ENCODE data around the gene GLYR1.

The GLYR1 gene

GRCh38 chr16:4814046-4814445 lies 33.0 kb downstream of the GLYR1 start:
- no peaks in the 10 kb centered on the region for H3K27me3 ChIP-seq (replicated peaks; ENCODE audit: insufficient read depth, low read length)
- no peak for DNase-seq
- no peak overlapping the region for H3K9ac ChIP-seq (ENCODE audit: low read length)
- H3K4me2 ChIP-seq (ENCODE audit: low read depth, low read length): no peak overlapping the region
- no peak overlapping the region for H3K4me3 ChIP-seq (ENCODE audit: low read length)
- no peaks in the 10 kb centered on the region for H3K9me2 ChIP-seq (replicated peaks; ENCODE audit: insufficient read depth, low read length)
- no peak overlapping the region for H2AFZ ChIP-seq (ENCODE audit: low read length)
- H3K79me2 ChIP-seq (ENCODE audit: low read length): no peaks in the 10 kb centered on the region
- no peak for TF ChIP-seq EZH2 (optimal IDR thresholded peaks at IDR 0.05; ENCODE audit: low read depth, low read length)
- TF ChIP-seq EZH2phosphoT487 (IDR thresholded peaks at IDR 0.05; ENCODE audit: low read length): no peak
- TF ChIP-seq CTCF (IDR thresholded peaks at IDR 0.05; ENCODE audit: low read length): no peak
- peaks cover 3% of the 10 kb centered on the region; the same call in 1 of the 2 replicates for H3F3A ChIP-seq (ENCODE audit: insufficient read depth, low read length)
- H3K36me3 ChIP-seq (replicated peaks; ENCODE audit: insufficient read depth, low read length): no peaks in the 10 kb centered on the region
- H3K27ac ChIP-seq (ENCODE audit: low read length): no peak overlapping the region
- no peaks in the 10 kb centered on the region for H3K9me3 ChIP-seq (replicated peaks; ENCODE audit: insufficient read depth, low read length)
- H4K20me1 ChIP-seq (ENCODE audit: insufficient read depth, low read length): no peaks in the 10 kb centered on the region
- no peaks in the 10 kb centered on the region for H3K4me1 ChIP-seq (ENCODE audit: low read length)

DNA sequence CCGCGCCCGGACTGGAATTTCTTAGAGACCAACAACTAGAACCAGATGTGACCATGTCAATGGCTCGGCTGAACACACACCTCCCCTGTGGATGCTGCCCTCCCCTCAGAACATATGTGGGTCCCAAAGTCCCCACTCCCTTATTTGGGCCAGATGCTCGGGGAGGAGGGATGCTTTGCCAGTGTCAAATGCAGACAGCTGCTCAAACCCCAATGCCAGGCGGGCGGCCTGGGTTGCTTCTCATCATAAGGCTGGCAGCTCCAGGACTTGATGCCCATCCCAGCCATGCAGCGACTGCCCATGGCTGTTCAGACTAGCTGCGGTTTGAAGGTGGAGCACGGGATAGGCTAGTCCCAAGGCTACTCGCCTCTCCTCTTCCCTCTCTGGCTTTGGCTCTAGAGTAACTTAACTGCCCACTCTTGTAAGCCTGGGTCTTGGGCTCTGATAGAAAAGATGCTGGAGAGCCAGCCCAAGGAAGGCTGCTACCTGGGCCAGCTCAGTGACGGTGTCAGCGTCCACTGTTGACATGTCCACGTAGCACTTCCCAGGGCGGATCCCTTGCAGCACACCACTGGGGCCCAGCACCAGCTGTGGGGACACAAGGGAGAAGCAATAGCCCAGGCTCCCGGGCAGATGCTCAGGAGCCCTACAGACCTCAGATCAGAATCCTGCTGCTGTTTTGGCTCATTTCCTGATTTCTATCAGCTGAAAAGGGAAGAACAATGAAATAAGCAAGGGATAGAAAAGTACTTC lies 33.7 kb downstream of the GLYR1 start:
- H3K9ac ChIP-seq (ENCODE audit: low read length): no peak overlapping the region
- no peak overlapping the region for H2AFZ ChIP-seq (ENCODE audit: low read length)
- no peaks in the 10 kb centered on the region for H3K9me3 ChIP-seq (replicated peaks; ENCODE audit: insufficient read depth, low read length)
- H3K79me2 ChIP-seq (ENCODE audit: low read length): no peaks in the 10 kb centered on the region
- no peaks in the 10 kb centered on the region for H3K36me3 ChIP-seq (replicated peaks; ENCODE audit: insufficient read depth, low read length)
- no peaks in the 10 kb centered on the region for H3K27me3 ChIP-seq (replicated peaks; ENCODE audit: insufficient read depth, low read length)
- TF ChIP-seq CTCF (IDR thresholded peaks at IDR 0.05; ENCODE audit: low read length) (no peak), EZH2 (optimal IDR thresholded peaks at IDR 0.05; ENCODE audit: low read depth, low read length) (no peak)
- no peak overlapping the region for H3K27ac ChIP-seq (ENCODE audit: low read length)
- DNase-seq: no peak
- H3F3A ChIP-seq (ENCODE audit: insufficient read depth, low read length): peaks cover 3% of the 10 kb centered on the region; the same call in 1 of the 2 replicates
- no peak overlapping the region for H3K4me2 ChIP-seq (ENCODE audit: low read depth, low read length)
- H3K9me2 ChIP-seq (replicated peaks; ENCODE audit: insufficient read depth, low read length): no peaks in the 10 kb centered on the region
- H4K20me1 ChIP-seq (ENCODE audit: insufficient read depth, low read length): no peaks in the 10 kb centered on the region
- H3K4me1 ChIP-seq (ENCODE audit: low read length): no peaks in the 10 kb centered on the region
- no peak overlapping the region for H3K4me3 ChIP-seq (ENCODE audit: low read length)

- TF ChIP-seq EZH2phosphoT487 (IDR thresholded peaks at IDR 0.05; ENCODE audit: low read length): no peak
- no peak for TF ChIP-seq CTCF (IDR thresholded peaks at IDR 0.05; ENCODE audit: low read length)
- no peak for TF ChIP-seq EZH2 (optimal IDR thresholded peaks at IDR 0.05; ENCODE audit: low read depth, low read length)
- DNase-seq: no peak
These were observed 35.3 kb downstream of the GLYR1 start for GRCh38 chr16:4811773-4812172.

More at GRCh38 chr16:4811773-4812172, 35.3 kb downstream of the GLYR1 start:
- H3K9me3 ChIP-seq (replicated peaks; ENCODE audit: insufficient read depth, low read length): no peaks in the 10 kb centered on the region
- H3K36me3 ChIP-seq (replicated peaks; ENCODE audit: insufficient read depth, low read length): no peaks in the 10 kb centered on the region
- peaks cover 3% of the 10 kb centered on the region; the same call in 1 of the 2 replicates for H3F3A ChIP-seq (ENCODE audit: insufficient read depth, low read length)
- H3K9ac ChIP-seq (ENCODE audit: low read length): no peak overlapping the region
- no peak overlapping the region for H3K27ac ChIP-seq (ENCODE audit: low read length)
- no peak overlapping the region for H2AFZ ChIP-seq (ENCODE audit: low read length)
- no peaks in the 10 kb centered on the region for H4K20me1 ChIP-seq (ENCODE audit: insufficient read depth, low read length)
- H3K4me1 ChIP-seq (ENCODE audit: low read length): no peaks in the 10 kb centered on the region
- H3K4me2 ChIP-seq (ENCODE audit: low read depth, low read length): no peak overlapping the region
- H3K27me3 ChIP-seq (replicated peaks; ENCODE audit: insufficient read depth, low read length): no peaks in the 10 kb centered on the region
- H3K79me2 ChIP-seq (ENCODE audit: low read length): no peaks in the 10 kb centered on the region
- no peaks in the 10 kb centered on the region for H3K9me2 ChIP-seq (replicated peaks; ENCODE audit: insufficient read depth, low read length)
- H3K4me3 ChIP-seq (ENCODE audit: low read length): no peak overlapping the region

Measured in MM.1S (cell line).